ENCODE results near the gene DCC.

DNA sequence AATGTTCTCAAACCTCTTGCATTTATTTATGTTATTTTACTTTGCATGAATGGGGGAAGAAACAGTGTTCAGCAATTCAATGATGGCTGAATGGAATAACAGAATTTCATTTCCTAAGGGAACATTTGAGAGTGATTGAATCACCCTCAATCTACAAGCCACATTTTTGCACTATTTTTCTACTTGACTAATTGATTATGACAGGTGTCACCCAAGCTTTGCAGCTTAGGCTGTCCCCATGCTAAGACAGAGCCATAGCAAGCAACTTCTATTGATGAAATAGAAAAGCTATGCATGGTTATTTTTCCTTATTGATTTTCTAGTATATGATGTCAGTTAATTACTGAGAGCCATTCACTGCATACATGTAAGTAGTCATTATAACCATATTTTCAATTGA, 795.7 kb downstream of the DCC start:
- TF ChIP-seq, protein P1, sequence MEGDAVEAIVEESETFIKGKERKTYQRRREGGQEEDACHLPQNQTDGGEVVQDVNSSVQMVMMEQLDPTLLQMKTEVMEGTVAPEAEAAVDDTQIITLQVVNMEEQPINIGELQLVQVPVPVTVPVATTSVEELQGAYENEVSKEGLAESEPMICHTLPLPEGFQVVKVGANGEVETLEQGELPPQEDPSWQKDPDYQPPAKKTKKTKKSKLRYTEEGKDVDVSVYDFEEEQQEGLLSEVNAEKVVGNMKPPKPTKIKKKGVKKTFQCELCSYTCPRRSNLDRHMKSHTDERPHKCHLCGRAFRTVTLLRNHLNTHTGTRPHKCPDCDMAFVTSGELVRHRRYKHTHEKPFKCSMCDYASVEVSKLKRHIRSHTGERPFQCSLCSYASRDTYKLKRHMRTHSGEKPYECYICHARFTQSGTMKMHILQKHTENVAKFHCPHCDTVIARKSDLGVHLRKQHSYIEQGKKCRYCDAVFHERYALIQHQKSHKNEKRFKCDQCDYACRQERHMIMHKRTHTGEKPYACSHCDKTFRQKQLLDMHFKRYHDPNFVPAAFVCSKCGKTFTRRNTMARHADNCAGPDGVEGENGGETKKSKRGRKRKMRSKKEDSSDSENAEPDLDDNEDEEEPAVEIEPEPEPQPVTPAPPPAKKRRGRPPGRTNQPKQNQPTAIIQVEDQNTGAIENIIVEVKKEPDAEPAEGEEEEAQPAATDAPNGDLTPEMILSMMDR (IDR thresholded peaks at IDR 0.05) = no peak
- TF ChIP-seq POLR2A (IDR thresholded peaks at IDR 0.05) = no peak
